Putamen (tissue), 1 donor: ENCODE results near the gene SIPA1L3.
"Not testable (repeated sequence)": the region's sequence is repeated elsewhere in the genome, so short reads cannot be mapped to it uniquely, and the experiment has no call there.

Experiments
- DNase-seq: peaks from one replicate; pipeline ENCODE4 v3.0.0-alpha.2; 2016; ENCODE audit warnings: low spot score

The SIPA1L3 gene, protein sequence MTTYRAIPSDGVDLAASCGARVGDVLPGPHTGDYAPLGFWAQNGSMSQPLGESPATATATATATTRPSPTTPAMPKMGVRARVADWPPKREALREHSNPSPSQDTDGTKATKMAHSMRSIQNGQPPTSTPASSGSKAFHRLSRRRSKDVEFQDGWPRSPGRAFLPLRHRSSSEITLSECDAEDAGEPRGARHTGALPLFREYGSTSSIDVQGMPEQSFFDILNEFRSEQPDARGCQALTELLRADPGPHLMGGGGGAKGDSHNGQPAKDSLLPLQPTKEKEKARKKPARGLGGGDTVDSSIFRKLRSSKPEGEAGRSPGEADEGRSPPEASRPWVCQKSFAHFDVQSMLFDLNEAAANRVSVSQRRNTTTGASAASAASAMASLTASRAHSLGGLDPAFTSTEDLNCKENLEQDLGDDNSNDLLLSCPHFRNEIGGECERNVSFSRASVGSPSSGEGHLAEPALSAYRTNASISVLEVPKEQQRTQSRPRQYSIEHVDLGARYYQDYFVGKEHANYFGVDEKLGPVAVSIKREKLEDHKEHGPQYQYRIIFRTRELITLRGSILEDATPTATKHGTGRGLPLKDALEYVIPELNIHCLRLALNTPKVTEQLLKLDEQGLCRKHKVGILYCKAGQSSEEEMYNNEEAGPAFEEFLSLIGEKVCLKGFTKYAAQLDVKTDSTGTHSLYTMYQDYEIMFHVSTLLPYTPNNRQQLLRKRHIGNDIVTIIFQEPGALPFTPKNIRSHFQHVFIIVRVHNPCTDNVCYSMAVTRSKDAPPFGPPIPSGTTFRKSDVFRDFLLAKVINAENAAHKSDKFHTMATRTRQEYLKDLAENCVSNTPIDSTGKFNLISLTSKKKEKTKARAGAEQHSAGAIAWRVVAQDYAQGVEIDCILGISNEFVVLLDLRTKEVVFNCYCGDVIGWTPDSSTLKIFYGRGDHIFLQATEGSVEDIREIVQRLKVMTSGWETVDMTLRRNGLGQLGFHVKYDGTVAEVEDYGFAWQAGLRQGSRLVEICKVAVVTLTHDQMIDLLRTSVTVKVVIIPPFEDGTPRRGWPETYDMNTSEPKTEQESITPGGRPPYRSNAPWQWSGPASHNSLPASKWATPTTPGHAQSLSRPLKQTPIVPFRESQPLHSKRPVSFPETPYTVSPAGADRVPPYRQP (N-terminal part only)

DNA sequence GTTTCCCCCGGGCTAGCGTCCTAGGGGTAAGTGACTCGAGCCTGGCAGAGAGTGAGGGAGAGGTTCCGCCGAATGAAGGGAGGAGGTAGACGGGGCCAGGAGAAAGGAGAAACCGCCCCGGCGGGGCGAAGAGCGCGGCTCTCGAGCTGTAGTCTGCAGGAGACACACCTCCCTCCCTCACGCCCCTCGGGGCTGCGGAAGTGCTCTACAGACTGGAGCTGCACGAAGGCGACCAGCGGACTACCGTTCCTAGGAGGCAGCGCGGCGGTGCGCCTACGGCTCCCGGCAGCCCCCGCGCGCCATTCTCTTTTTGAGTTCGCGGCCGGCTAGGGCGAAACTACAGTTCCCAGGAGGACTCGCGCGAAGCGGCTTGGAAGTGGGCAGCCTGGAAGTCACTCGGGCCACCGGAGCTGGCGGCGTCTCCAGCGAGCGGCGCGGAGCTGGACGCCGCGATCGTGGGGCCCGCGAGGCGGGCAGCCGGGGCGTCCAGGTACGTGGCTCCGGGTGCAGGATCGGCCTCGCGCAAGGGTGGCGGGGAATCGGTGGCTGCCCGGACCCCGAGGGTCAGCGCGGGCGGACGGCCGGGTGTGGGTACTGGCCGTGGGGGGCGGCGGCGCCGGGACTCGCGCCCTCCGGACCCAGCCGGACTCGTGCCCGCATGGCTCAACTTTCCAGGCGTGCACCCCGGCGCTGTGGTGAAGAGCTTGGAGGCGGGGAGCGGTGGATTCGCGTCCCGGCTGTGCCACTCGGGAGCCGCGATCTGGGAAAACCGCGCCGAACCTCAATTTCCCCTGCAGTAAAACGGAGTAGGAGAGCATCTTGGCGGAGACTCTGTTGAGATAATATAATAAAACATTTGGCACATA is at the start of gene SIPA1L3:
SIPA1L3 (plus strand) TSS at position 340 of the 866 bp plus-strand sequence. CDS start 174,358 bp downstream, outside the sequence.
- DNase-seq: peak; percentile 95

DNA sequence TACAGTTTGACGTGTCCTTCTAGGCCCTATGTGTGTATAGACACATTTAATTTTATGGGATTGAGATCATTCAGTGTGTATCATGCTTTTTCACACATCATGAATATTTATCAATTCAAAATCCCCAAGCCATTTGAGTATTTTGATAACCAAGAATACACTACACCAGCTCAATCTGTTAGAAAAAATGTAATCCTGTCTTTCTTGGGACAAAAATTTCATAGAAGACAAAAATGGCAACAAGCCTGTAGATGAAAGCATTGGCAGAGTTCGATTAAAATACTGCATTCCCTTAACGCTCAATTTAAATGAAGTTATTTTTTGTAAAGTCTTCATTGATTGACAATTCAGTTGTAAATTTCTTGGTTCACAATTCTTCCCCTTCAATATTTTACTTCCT is 42.5 kb upstream of the SIPA1L3 start:
- no peak for DNase-seq

DNA sequence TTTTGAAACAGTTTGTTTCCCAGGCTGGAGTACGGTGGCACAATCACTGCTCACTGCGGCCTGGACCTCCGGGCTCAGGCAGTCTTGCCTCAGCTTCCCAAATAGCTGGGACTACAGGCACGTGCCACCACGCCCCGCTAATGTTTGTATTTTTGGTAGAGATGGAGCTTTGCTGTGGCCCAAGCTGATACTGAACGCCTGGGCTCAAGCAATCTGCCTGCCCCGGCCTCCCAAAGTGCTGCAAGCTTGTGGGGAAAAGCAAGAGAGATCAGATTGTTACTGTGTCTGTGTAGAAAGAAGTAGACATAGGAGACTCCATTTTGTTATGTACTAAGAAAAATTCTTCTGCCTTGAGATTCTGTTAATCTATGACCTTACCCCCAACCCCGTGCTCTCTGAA is 41.1 kb upstream of the SIPA1L3 start:
- not testable (repeated sequence) for DNase-seq

DNA sequence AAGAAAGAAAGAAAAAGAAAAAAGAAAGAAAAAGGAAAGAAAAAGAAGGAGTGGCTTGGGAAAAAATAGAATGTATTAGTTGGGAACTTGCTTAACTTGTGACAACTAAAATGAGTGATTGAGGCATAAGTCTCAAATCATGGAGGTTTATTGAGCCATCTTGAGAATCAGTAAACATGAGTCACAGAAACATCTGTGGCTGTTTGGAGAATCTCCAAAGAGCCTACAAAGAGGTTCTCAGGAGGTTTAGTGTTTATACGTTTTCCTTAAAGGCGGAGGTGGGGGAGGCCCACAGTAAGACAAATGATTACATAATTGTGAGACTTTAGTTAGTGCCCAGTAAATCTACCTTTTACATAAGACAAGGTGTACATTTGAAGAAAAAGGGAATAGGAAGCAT is 39.2 kb upstream of the SIPA1L3 start:
- no peak for DNase-seq

DNA sequence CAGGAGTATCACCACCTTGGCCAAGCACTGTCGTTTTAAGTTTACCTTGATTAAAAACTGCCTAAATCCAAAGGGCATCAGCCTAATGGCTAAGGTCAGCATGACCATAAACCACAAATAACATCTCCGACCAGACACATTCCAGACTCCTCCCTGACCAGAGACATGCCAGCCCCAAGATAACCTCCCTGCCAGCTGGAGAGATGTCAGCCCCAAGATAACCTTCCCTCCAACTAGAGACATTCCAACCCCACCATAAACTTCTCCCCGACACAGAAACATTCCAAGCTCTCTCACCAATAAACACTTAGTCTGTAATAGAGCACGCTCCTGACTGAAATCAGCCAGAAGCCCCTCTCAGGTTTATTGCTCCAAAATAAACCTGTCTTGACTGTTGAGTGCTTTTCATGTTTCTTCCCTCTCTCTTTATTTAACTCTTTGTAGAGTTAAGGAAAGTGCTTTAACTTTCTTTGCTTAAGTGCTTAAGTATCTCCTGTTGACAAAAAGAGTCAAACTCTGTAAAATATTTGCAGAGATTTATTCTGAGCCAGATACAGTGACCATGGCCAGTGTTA is 37.2 kb upstream of the SIPA1L3 start:
- no peak for DNase-seq

DNA sequence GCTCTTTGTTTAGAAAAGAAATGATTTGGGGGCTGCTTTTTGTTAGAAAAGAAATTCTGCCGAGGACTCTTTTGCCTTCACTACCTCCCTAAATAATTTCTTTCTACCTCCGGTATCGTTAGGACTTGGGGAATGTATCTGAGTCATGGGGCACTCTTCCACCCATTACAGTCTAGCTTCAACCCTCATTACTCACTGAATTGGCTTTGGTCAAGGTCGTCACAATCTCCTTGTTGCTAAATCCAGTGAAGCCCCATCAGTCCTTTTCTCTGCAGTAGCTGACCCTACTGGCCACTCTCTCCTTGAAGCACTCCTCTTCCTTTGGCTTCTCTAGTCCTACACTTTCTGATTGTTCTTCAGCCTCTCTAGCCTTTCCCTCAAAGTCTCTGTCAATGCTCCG is 34.6 kb upstream of the SIPA1L3 start:
- no peak for DNase-seq

DNA sequence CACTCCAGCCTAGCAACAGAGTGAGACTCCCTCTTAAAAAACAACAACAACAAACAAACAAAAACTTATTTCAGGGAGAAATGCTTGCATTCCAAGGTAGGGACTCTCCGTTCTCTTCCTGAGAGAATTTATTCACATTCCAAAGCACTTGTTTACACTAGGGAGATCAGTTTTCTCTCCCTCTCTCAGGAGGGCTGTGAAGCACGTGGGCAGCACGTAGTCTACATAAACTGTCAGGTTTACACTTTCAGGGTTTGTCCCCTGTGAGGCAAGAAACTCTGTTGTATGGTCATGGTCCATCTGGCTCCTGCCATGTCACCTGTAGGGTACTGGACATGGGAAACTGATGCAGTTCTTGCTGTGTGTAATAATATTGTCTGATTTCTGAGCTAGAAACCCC is 32.2 kb upstream of the SIPA1L3 start:
- DNase-seq: no peak

DNA sequence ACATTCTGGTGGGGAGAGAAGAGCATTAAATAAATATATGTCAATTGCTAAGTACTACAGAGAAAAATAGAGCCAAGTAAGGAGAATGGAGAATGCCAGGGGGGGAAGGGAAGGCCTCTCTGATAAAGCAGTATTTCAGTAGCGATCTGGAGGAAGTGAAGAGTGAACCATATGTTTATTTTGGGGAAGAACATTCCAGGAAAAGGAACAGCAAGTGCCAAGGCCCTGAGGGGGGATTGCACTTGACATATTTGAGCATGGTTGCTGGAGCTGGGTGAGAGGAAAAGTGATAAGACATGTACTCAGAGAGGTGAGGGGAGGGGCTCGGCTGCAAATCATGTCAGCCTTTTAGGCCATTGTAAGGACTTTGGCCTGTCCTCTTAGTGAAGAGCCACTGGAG is 31.0 kb upstream of the SIPA1L3 start:
- no peak for DNase-seq

DNA sequence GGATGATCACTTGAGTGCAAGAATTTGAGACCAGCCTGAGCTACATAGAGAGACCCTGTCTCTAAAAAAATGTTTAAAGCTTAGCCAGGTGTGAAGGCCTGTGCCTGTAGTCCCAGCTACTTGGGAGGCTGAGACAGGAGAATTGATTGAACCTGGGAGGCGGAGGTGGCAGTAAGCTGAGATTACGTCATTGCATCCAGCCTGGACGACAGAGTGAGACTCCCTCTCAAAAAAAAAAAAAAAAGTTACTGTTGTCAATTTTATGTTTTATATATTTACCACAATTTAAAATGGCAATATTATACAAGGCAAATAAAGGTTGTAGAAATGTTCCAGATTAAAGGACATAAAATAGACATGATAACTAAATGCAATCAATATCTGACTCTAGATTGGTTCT is 29.9 kb upstream of the SIPA1L3 start:
- DNase-seq: no peak

DNA sequence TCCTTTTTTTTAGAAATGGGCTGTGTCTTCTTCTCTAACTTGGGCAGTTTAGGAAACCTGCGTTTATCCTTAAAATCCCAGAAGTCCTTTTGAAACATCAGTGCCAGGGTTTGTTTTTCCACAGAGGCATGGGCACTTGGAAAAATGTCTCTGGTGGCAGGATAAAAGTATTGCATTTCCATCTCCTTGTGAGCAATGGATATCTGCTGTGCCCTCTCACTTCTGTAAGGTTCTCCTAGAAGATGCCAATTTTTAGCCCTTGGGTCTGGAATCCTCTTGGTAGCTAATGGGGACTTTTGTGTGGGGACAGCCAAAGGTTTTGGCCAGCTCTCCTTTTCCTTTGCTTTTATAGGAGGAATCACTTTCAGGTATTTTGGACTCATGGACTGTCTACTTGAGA is 21.6 kb upstream of the SIPA1L3 start:
- DNase-seq: no peak

DNA sequence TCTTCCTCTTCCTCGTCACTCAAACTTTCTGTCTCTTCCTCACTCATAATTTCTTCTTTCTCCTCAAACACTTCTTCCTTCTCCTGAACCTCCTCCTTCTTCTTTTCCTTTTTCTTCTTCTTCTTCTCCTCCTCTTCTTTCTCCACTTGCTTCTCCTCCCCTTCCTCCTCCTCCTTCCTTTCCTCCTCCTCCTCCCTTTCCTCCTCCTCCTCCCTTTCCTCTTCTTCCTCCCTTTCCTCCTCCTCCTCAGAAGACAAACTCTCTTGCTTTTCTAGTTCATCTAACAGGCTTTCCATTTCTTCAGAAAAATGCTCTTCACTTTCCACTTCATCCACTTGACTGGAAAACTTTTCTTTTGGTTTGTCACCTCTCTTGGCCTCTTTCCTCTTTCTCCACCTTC is 20.4 kb upstream of the SIPA1L3 start:
- DNase-seq: no peak

DNA sequence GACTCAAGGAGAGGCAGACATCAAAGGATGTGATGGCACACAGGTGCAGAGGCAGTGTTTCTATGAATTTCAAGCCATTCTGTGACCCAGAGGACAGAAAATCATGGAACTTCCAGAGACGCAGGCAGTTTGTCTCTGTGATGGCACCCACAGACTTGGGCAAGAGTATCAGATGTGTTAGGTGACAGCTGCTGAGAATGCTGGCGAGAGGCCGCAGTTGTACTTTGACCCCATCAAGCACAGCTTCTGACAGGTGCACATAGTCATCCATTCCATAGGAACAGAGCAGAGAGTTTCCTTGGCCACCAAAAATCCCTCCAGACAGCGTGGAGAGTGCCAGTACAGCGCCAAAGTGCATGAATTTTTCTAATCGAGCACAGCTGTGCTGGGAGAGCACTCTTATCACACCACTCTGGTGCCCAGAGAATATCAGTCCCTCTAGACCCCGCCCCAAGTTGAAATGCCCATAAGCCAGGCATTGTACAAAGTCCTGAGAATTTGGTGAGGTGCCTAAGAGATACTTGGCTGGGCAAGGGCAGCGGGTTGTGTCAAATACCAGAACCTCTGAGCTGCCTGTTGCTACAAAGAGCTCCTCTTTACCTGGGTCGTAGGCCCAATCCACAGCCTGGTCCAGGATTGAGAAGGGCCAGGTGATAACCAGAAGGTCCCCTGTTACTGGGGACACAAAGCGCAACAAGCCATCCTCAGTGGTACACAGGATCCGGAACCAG is 13.0 kb upstream of the SIPA1L3 start:
- DNase-seq: no peak

DNA sequence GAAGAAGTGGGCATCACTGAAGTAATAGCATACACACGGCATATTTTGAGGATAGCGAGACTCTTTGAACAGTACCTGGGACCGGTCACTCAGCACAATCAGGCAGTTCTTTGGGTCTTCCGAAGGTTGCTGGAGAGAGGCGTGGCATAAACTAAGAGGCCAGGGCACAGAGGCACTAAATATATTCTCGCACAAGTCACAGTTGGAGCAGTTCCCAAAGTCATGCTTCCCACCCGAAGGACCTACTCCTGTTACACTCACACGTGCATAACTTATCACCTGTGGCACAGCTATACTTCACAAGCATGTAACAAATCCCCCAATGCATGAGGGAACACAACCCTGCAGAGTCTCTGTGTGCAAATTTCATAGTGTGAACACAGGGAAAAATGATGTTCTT is 10.8 kb upstream of the SIPA1L3 start:
- no peak for DNase-seq

DNA sequence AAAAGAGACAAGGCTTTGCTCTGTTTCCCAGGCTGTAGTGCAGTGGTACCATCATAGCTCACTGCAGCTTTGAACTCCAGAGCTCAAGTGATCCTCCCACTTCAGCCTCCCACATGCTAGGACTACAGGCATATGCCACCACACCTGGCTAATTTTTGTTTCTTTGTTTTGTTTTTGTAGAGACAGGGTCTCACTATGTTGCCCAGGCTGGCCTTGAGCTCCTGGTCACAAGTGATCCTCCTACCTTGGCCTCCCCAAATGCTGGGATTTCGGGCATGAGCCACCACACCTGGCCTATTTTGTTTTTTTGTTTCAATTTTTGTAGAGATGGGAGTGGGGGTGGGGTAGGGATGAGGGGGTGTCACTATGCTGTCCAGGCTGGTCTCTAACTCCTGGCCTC is 7.6 kb upstream of the SIPA1L3 start:
- DNase-seq: no peak

DNA sequence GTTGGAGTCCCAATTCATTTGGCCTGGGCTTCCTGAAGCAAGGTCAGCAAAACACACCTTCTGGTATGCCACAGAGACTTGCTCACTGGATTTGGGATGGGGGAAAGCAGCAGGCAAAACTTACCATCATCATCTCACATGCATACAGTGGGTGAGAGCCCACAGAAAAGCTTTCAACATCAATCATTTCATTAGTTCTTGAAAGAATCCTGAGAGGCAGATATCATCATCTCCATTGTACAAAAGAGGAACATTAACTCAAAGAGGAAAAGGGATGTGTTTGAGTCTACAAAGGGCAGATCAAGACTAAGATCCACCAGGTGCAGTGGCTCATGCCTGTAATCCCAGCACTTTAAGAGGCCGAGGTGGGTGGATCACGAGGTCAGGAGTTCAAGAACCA is 7.0 kb upstream of the SIPA1L3 start:
- no peak for DNase-seq

DNA sequence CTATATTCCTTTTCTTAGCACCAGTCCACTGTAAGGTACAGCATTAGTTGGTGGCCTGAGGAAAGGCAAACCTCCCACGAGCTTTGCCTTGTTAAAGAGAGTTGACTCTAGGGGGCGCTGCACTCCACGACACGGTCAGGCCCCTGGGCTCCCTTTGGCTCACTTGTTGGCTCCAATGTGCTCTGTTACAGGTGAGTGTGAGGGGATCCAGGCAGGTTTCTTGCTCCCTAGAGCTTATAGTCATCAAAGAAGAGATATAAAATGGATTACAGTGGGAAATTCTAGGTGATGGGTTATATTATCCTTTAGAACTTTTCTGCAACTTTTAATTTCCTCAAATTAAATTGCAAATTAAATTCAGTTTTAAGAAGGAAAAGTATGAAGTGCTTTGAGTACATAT is 4.3 kb upstream of the SIPA1L3 start:
- peak; percentile 64 for DNase-seq

DNA sequence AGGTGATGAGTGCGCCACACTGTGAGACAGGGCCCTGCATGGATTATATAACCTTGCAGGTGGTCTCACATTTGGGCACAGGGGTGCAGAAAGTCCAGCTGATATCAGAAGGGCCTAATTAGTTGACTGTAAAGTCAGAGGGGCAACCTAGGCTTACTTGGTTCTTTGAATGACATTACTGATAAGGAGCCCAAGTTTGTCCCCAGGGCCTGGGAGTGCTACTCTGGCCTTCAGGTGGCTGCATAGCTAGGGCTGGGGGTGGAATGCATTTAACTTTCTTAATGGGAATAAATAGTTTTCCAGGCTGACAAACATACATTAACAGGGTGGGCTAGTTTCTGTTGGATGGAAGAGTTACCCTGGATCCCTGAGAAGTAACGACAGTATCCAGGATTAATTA is 3.9 kb upstream of the SIPA1L3 start:
- DNase-seq: no peak

DNA sequence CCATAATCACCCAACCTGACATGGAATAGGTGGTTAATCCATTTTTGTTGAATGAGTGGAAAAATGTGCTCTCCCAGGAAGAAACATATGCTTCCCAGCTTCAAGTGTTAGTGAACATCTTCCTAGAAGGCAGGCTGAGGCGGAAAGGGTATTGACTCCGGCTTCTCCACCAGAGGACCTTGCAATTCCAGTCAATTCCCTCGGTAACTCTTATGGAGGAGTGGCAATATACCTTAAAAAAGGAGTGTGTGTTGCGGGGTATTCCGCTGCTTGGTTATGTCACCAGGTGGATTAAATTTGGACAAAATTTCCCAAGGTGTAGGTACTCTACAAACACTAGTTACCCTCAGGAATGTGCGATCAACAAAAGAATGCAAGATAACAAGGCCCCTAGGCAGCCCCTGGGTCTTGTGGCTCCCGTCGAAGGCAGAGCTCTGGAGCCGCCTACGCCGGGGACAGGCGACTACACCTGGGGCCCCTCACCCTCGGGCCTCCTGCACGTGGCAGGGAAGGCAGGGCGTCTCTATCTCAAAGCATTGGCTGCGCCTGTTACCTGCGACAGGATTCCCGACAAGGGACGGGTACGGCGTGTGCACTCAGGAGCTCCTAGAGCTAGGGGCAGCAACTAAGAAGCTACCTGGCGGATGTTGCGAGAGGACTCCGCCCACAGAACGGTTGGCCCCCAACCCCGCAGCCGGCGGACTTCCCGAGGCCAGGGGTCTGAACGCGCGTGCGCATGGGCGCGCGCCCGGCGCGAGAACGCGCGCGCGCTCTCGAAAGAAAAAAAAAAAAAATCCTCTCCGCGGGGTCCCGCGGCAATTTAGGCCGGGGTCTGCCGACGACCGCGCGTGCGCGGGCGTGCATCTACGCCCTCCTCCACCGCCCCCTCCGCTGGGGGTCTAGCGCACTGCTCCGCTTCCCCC is 801 bp upstream of the SIPA1L3 start, which contains the start of gene WDR87:
WDR87 (minus strand) TSS at position 649 of the 923 bp plus-strand sequence. CDS start 8,355 bp downstream, outside the sequence.
- DNase-seq: peak; percentile 21

DNA sequence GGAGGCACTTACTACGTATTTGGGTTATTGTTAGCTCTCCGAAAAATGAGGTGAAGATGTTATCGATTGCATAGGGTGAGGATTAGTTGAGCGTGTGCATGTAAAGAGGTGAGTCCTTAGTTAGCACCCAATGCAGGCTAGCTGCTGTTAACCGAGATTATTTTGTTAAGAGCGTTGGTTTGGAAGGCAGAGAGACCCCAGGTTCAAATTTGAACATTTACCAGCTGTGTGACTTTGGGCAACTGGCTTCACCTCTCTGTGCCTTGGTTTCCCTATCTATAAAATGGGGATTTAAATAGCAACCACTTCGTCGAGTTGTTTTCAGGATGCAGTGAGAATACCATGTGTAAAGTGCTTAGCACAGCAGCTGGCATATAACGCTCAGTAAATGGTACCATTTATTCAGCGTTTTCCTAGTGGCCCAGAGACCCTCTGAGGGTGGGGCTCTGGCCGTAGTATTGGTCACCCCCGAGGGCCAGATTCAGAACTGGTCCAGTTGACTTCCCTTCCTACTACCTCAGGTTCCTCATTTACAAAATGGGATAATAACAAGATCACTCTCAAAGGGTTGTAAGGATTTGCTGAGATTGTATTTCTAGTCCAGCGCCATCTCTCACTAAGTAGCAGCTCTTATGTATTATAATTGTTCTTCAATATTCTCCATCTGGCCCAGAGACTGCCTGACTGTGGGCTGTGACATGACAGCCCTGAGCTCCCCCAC is 887 bp downstream of the SIPA1L3 start:
- no peak for DNase-seq
